Smooth muscle cell (in vitro differentiated cells): Measurements from ENCODE around the gene GRK5. TPM values are rescaled to one million over a fixed set of nuclear protein-coding genes. Genes with fewer than 3 reads are reported as not detected.
"Not testable (repeated sequence)": the region's sequence is repeated elsewhere in the genome, so short reads cannot be mapped to it uniquely, and the experiment has no call there.

ENCODE experiments used
- DNase-seq: peaks from one replicate; lab custom pipeline; 2025; ENCODE audit not compliant: unreplicated experiment; lab: John Stamatoyannopoulos, UW
- H2AFZ ChIP-seq: fragments of 200-600 bp; sonication (generic); 2 replicates; pipeline ENCODE4 v1.6.0; 2016; ENCODE audit warnings: antibody characterized with exemption, low read depth, mild to moderate bottlenecking
- H3F3A ChIP-seq: fragments of 200-600 bp; sonication (generic); 2 replicates; pipeline ENCODE4 v1.6.0; 2017; ENCODE audit warnings: antibody characterized with exemption, low read depth
- H3K27ac ChIP-seq: fragments of 200-600 bp; sonication (generic); 2 replicates; pipeline ENCODE4 v1.5.1; 2016; ENCODE audit warnings: low read depth, mild to moderate bottlenecking
- H3K27me3 ChIP-seq: fragments of 200-600 bp; sonication (generic); 2 replicates; pipeline ENCODE4 v1.6.1; 2016; ENCODE audit warnings: low read depth, mild to moderate bottlenecking
- H3K36me3 ChIP-seq: fragments of 200-600 bp; sonication (generic); 2 replicates; pipeline ENCODE4 v1.5.1; 2016; ENCODE audit warnings: low read depth
- H3K4me1 ChIP-seq: fragments of 200-600 bp; sonication (generic); 2 replicates; pipeline ENCODE4 v1.5.1; 2016; ENCODE audit warnings: low read depth
- H3K4me2 ChIP-seq: fragments of 200-600 bp; sonication (generic); 2 replicates; pipeline ENCODE4 v1.6.0; 2016; ENCODE audit warnings: mild to moderate bottlenecking
- H3K4me3 ChIP-seq: fragments of 200-600 bp; sonication (generic); 2 replicates; pipeline ENCODE4 v1.5.1; 2016; ENCODE audit warnings: mild to moderate bottlenecking
- H3K79me2 ChIP-seq: fragments of 200-600 bp; sonication (generic); 2 replicates; pipeline ENCODE4 v1.6.0; 2016; ENCODE audit warnings: low read depth, mild to moderate bottlenecking
- H3K9ac ChIP-seq: fragments of 200-600 bp; sonication (generic); 2 replicates; pipeline ENCODE4 v1.6.0; 2016; ENCODE audit warnings: low read depth
- H3K9me3 ChIP-seq: fragments of 200-600 bp; sonication (generic); replicated peaks from 2 replicates; pipeline ENCODE4 v1.5.1; 2016; ENCODE audit warnings: low read depth
- H4K20me1 ChIP-seq: fragments of 200-600 bp; sonication (generic); 2 replicates; pipeline ENCODE4 v1.6.0; 2016; ENCODE audit warnings: low read depth
- CTCF ChIP-seq: fragments of 200-600 bp; sonication (generic); IDR thresholded peaks from 2 replicates; pipeline ENCODE4 v1.5.1; 2017; ENCODE audit warnings: borderline replicate concordance, mild to moderate bottlenecking, antibody characterized with exemption; ENCODE audit not compliant: insufficient read depth, poor library complexity, severe bottlenecking
- WGBS: methylation state at CpG from one replicate; pipeline ENCODE4 v1.1.7; 2016; ENCODE audit warnings: low lambda C conversion rate; 5-methylcytosine and 5-hydroxymethylcytosine counted together
- polyA plus RNA-seq: library from polyadenylated mRNA; unstranded; fragments of >200 nt; fragmentation: Nextera tagmentation; extraction: Ambion mirVana; gene quantifications from 2 replicates; pipeline ENCODE4 v1.2.1, GENCODE V29; 2016
- total RNA-seq: library from RNA; depleted of rRNA; stranded (reverse); fragments of >200 nt; gene quantifications from 2 replicates; pipeline ENCODE4 v1.2.3, GENCODE V29; 2014

Gene GRK5
- total and polyA plus RNA-seq, 2 experiments from 2014 or later: 4.4 to 5.2 TPM

DNA sequence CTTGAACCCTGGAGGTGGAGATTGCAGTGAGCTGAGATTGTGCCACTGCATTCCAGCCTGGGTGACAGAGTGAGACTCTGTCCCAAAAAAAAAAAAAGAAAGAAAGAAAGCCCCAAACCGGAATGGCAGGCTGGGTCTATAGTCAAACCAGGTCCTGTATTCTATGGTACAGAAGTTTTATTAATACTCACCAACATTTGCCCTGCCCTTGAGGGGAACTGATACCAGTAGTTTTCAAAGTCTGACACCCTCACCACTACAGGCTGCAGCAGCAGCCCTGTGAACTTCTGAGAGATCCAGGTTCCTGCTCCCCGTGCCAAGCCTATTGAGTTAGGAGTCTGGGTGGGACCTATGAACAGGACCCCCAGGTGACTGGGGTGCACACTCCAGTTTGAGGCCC is 254.6 kb downstream of the GRK5 start:
- Histone ChIP-seq H3K9ac (no peak overlapping the region), H3K27ac (peak overlapping the region; percentile 56), H3K27me3 (no peaks in the 10 kb centered on the region), H2AFZ (no peak overlapping the region), H3K4me1 (no peaks in the 10 kb centered on the region), H3K79me2 (no peaks in the 10 kb centered on the region), H3F3A (no peaks in the 10 kb centered on the region), H3K9me3 (no peaks in the 10 kb centered on the region), H3K36me3 (no peaks in the 10 kb centered on the region), H4K20me1 (no peaks in the 10 kb centered on the region), H3K4me3 (no peak overlapping the region), H3K4me2 (no peak overlapping the region)
- no peak for TF ChIP-seq CTCF
- no peak for DNase-seq
- 89% methylated on average over 2 of the region's 2 CpGs for WGBS

DNA sequence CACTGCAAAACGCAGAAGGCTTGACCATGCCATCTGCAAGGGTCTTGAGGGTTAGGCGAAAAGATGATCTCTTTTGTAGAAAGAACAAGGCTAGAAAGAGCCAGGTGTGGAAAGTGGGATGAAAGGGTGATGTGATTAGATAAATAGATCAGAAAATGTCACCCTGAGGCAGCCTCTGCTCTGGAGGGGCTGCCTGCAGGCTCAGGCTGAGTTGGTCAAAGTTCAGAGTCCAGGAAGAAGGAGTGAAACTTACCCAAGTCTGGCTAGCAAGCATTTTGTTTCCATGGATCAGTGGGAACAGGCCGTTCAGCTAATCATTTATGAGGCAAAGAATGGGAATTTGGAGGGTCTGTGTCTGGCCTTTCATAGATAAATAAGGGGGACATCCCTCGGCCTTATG is 255.4 kb downstream of the GRK5 start:
- H3K36me3 ChIP-seq: no peaks in the 10 kb centered on the region
- H3K4me3 ChIP-seq: no peak overlapping the region
- TF ChIP-seq CTCF: no peak
- H3K79me2 ChIP-seq: no peaks in the 10 kb centered on the region
- no peak overlapping the region for H3K27ac ChIP-seq
- H3F3A ChIP-seq: no peaks in the 10 kb centered on the region
- WGBS: 95% methylated on average over 4 of the region's 4 CpGs
- H3K9ac ChIP-seq: no peak overlapping the region
- H3K4me2 ChIP-seq: no peak overlapping the region
- no peaks in the 10 kb centered on the region for H3K4me1 ChIP-seq
- no peaks in the 10 kb centered on the region for H4K20me1 ChIP-seq
- H2AFZ ChIP-seq: no peak overlapping the region
- DNase-seq: no peak
- no peaks in the 10 kb centered on the region for H3K27me3 ChIP-seq
- no peaks in the 10 kb centered on the region for H3K9me3 ChIP-seq

DNA sequence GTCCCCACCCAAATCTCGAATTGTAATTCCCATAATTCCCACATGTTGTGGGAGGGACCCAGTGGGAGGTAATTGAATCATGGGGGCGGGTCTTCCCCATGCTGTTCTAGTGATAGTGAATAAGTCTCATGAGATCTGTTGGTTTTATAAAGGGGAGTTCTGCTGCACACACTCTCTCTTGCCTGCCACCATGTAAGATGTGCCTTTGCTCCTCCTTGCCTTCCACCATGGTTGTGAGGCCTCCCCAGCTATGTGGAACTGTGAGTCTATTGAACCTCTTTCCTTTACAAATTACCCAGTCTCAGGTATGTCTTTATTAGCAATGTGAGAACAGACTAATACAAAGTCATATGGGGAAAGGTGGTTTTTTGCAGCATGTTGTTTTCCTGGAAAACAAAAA is 255.8 kb downstream of the GRK5 start:
- not testable (repeated sequence) for H3F3A ChIP-seq, H3K9me3 ChIP-seq, H3K36me3 ChIP-seq, H3K4me3 ChIP-seq, H2AFZ ChIP-seq, H3K4me1 ChIP-seq, H3K4me2 ChIP-seq, H4K20me1 ChIP-seq, H3K27ac ChIP-seq, H3K9ac ChIP-seq, H3K27me3 ChIP-seq, DNase-seq, H3K79me2 ChIP-seq
- 88% methylated on average over 2 of the region's 2 CpGs for WGBS

DNA sequence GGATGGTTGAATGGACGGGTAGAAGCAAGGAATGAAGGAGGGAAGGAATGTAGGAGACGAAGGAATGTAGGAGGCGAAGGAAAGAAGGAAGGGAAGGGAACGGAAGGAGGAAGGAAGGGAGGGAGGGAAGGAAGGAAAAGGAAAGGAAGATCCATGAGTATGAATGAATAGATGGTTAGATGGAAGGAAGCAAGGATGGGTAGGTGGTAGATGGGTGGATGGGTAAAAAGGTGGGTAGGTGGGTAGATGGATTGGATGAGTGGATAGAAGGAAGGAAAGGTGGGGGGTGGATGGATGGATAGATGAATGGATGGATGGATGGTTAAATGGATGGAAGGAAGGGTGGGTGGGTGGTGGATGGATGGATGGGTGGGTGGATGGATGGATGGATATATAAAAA is 257.7 kb downstream of the GRK5 start:
- Histone ChIP-seq H3K36me3 (no peaks in the 10 kb centered on the region), H3K4me2 (no peak overlapping the region), H2AFZ (no peak overlapping the region), H3K27ac (no peak overlapping the region), H3F3A (no peaks in the 10 kb centered on the region), H3K9me3 (no peaks in the 10 kb centered on the region), H3K4me3 (no peak overlapping the region), H3K9ac (no peak overlapping the region), H3K79me2 (no peaks in the 10 kb centered on the region), H3K27me3 (no peaks in the 10 kb centered on the region), H4K20me1 (no peaks in the 10 kb centered on the region), H3K4me1 (no peaks in the 10 kb centered on the region)
- no peak for DNase-seq
- 87% methylated on average over 4 of the region's 4 CpGs for WGBS
- no peak for TF ChIP-seq CTCF
